UCSD-AML1 (cell line): ENCODE measurements around the gene KIAA0319L.
"Not testable (repeated sequence)": the region's sequence is repeated elsewhere in the genome, so short reads cannot be mapped to it uniquely, and the experiment has no call there.

Source experiments
- DNase-seq: peaks from one replicate; lab custom pipeline; 2025; ENCODE audit not compliant: unreplicated experiment; lab: John Stamatoyannopoulos, UW

Gene KIAA0319L

GRCh38 chr1:35557118-35557610, at the start of gene KIAA0319L:
KIAA0319L (minus strand) TSS chr1:35557403; CDS start chr1:35554491, 2,912 bp downstream.
- DNase-seq = peak; percentile 94

GRCh38 chr1:35605867-35606182, 48.6 kb upstream of the KIAA0319L start:
- no peak for DNase-seq

- no peak for DNase-seq
Observed at GRCh38 chr1:35605071-35605866, 48.1 kb upstream of the KIAA0319L start.

GRCh38 chr1:35603941-35604340, 46.7 kb upstream of the KIAA0319L start:
- DNase-seq = no peak

- DNase-seq = no peak
Observed at GRCh38 chr1:35603468-35603867, 46.3 kb upstream of the KIAA0319L start.

- no peak for DNase-seq
Observed at GRCh38 chr1:35600593-35600992, 43.4 kb upstream of the KIAA0319L start.

GRCh38 chr1:35599411-35599810, 42.2 kb upstream of the KIAA0319L start:
- no peak for DNase-seq

- no peak for DNase-seq
Observed at GRCh38 chr1:35598895-35599294, 41.7 kb upstream of the KIAA0319L start.

GRCh38 chr1:35597870-35598269, 40.7 kb upstream of the KIAA0319L start:
- DNase-seq = no peak

GRCh38 chr1:35595684-35596083, 38.5 kb upstream of the KIAA0319L start:
- no peak for DNase-seq

- DNase-seq = no peak
Observed at GRCh38 chr1:35594005-35594760, 37.0 kb upstream of the KIAA0319L start.

GRCh38 chr1:35592991-35593769, 36.0 kb upstream of the KIAA0319L start:
- DNase-seq = peak; percentile 59

- no peak for DNase-seq
Observed at GRCh38 chr1:35591211-35591610, 34.0 kb upstream of the KIAA0319L start.

GRCh38 chr1:35590476-35591040, 33.4 kb upstream of the KIAA0319L start:
- DNase-seq = no peak

GRCh38 chr1:35589516-35590427, 32.6 kb upstream of the KIAA0319L start:
- DNase-seq = no peak

GRCh38 chr1:35588197-35588910, 31.2 kb upstream of the KIAA0319L start:
- DNase-seq = no peak

- DNase-seq = no peak
Observed at GRCh38 chr1:35587736-35588135, 30.5 kb upstream of the KIAA0319L start.

GRCh38 chr1:35586808-35587207, 29.6 kb upstream of the KIAA0319L start:
- no peak for DNase-seq

GRCh38 chr1:35585805-35586204, 28.6 kb upstream of the KIAA0319L start:
- not testable (repeated sequence) for DNase-seq
